ENCODE measurements around the gene PER3.

PER3 gene

GRCh38 chr1:7795406-7795805 lies 11.3 kb downstream of the PER3 start:
- Mint-ChIP-seq H3K9me3 (peaks cover 3% of the 10 kb centered on the region), H3K27me3 (no peaks in the 10 kb centered on the region), H3K4me3 (no peak overlapping the region), H3K36me3 (peaks cover 18% of the 10 kb centered on the region), H3K4me1 (no peaks in the 10 kb centered on the region), H3K27ac (peak overlapping the region; percentile 52)

GRCh38 chr1:7805460-7805859 lies 21.4 kb downstream of the PER3 start:
- no peak overlapping the region for H3K27ac Mint-ChIP-seq
- peaks cover 7% of the 10 kb centered on the region for H3K36me3 Mint-ChIP-seq

GRCh38 chr1:7808253-7808844 lies 24.3 kb downstream of the PER3 start:
- Mint-ChIP-seq H3K9me3 (peaks cover 5% of the 10 kb centered on the region), H3K27ac (no peak overlapping the region), H3K4me3 (no peak overlapping the region), H3K4me1 (no peaks in the 10 kb centered on the region), H3K36me3 (peaks cover 20% of the 10 kb centered on the region), H3K27me3 (no peaks in the 10 kb centered on the region)

More at GRCh38 chr1:7805460-7805859, 21.4 kb downstream of the PER3 start:
- Mint-ChIP-seq H3K27me3 (no peaks in the 10 kb centered on the region), H3K9me3 (no peaks in the 10 kb centered on the region), H3K4me3 (no peak overlapping the region), H3K4me1 (no peaks in the 10 kb centered on the region)

- Mint-ChIP-seq H3K27me3 (no peaks in the 10 kb centered on the region), H3K4me1 (no peaks in the 10 kb centered on the region), H3K4me3 (no peak overlapping the region), H3K27ac (no peak overlapping the region), H3K36me3 (peaks cover 29% of the 10 kb centered on the region), H3K9me3 (peaks cover 15% of the 10 kb centered on the region)
Observed at GRCh38 chr1:7809742-7810141, 25.7 kb downstream of the PER3 start.

- H3K9me3 Mint-ChIP-seq: peaks cover 15% of the 10 kb centered on the region
- no peak overlapping the region for H3K27ac Mint-ChIP-seq
- no peaks in the 10 kb centered on the region for H3K27me3 Mint-ChIP-seq
- no peaks in the 10 kb centered on the region for H3K4me1 Mint-ChIP-seq
- H3K4me3 Mint-ChIP-seq: no peak overlapping the region
- H3K36me3 Mint-ChIP-seq: peaks cover 26% of the 10 kb centered on the region
Observed at GRCh38 chr1:7810395-7810794, 26.3 kb downstream of the PER3 start.

- Mint-ChIP-seq H3K36me3 (peaks cover 26% of the 10 kb centered on the region), H3K27me3 (no peaks in the 10 kb centered on the region), H3K9me3 (peaks cover 15% of the 10 kb centered on the region), H3K27ac (no peak overlapping the region), H3K4me1 (no peaks in the 10 kb centered on the region), H3K4me3 (no peak overlapping the region)
Observed at GRCh38 chr1:7811476-7811875, 27.4 kb downstream of the PER3 start.

GRCh38 chr1:7813677-7814373 lies 29.7 kb downstream of the PER3 start:
- Mint-ChIP-seq H3K27ac (no peak overlapping the region), H3K4me1 (no peaks in the 10 kb centered on the region), H3K9me3 (peaks cover 15% of the 10 kb centered on the region), H3K36me3 (peaks cover 26% of the 10 kb centered on the region), H3K4me3 (no peak overlapping the region), H3K27me3 (no peaks in the 10 kb centered on the region)

- H3K27me3 Mint-ChIP-seq: no peaks in the 10 kb centered on the region
- H3K4me3 Mint-ChIP-seq: no peak overlapping the region
- H3K4me1 Mint-ChIP-seq: peaks cover 1% of the 10 kb centered on the region
- H3K9me3 Mint-ChIP-seq: no peaks in the 10 kb centered on the region
- H3K36me3 Mint-ChIP-seq: peaks cover 25% of the 10 kb centered on the region
- no peak overlapping the region for H3K27ac Mint-ChIP-seq
Observed at GRCh38 chr1:7821282-7821681, 37.2 kb downstream of the PER3 start.

- no peak overlapping the region for H3K27ac Mint-ChIP-seq
- no peak overlapping the region for H3K4me3 Mint-ChIP-seq
- no peaks in the 10 kb centered on the region for H3K27me3 Mint-ChIP-seq
- peaks cover 23% of the 10 kb centered on the region for H3K36me3 Mint-ChIP-seq
- no peaks in the 10 kb centered on the region for H3K9me3 Mint-ChIP-seq
- H3K4me1 Mint-ChIP-seq: peaks cover 4% of the 10 kb centered on the region
Observed at GRCh38 chr1:7824701-7825100, 40.6 kb downstream of the PER3 start.

- no peaks in the 10 kb centered on the region for H3K9me3 Mint-ChIP-seq
- H3K27me3 Mint-ChIP-seq: no peaks in the 10 kb centered on the region
- H3K27ac Mint-ChIP-seq: no peak overlapping the region
- H3K36me3 Mint-ChIP-seq: peaks cover 16% of the 10 kb centered on the region
- H3K4me3 Mint-ChIP-seq: peak overlapping the region; percentile 93
- peaks cover 4% of the 10 kb centered on the region for H3K4me1 Mint-ChIP-seq
Observed at GRCh38 chr1:7826363-7826762, 42.3 kb downstream of the PER3 start.

GRCh38 chr1:7827126-7827955 lies 43.2 kb downstream of the PER3 start:
- peak overlapping the region; percentile 93 for H3K27ac Mint-ChIP-seq
- no peaks in the 10 kb centered on the region for H3K9me3 Mint-ChIP-seq
- H3K36me3 Mint-ChIP-seq: peaks cover 11% of the 10 kb centered on the region
- H3K4me1 Mint-ChIP-seq: peaks cover 4% of the 10 kb centered on the region
- H3K27me3 Mint-ChIP-seq: no peaks in the 10 kb centered on the region
- H3K4me3 Mint-ChIP-seq: peak overlapping the region; percentile 93

GRCh38 chr1:7831458-7831857 lies 47.4 kb downstream of the PER3 start:
- no peak overlapping the region for H3K27ac Mint-ChIP-seq
- H3K27me3 Mint-ChIP-seq: no peaks in the 10 kb centered on the region
- H3K36me3 Mint-ChIP-seq: peaks cover 15% of the 10 kb centered on the region
- H3K9me3 Mint-ChIP-seq: no peaks in the 10 kb centered on the region
- H3K4me3 Mint-ChIP-seq: no peak overlapping the region
- H3K4me1 Mint-ChIP-seq: peaks cover under 1% of the 10 kb centered on the region

GRCh38 chr1:7833035-7833434 lies 48.9 kb downstream of the PER3 start:
- no peaks in the 10 kb centered on the region for H3K9me3 Mint-ChIP-seq
- no peak overlapping the region for H3K27ac Mint-ChIP-seq
- H3K4me3 Mint-ChIP-seq: no peak overlapping the region
- no peaks in the 10 kb centered on the region for H3K27me3 Mint-ChIP-seq
- no peaks in the 10 kb centered on the region for H3K4me1 Mint-ChIP-seq
- H3K36me3 Mint-ChIP-seq: peaks cover 24% of the 10 kb centered on the region

- no peak overlapping the region for H3K4me3 Mint-ChIP-seq
- H3K9me3 Mint-ChIP-seq: peaks cover 6% of the 10 kb centered on the region
- peaks cover 47% of the 10 kb centered on the region for H3K36me3 Mint-ChIP-seq
- no peak overlapping the region for H3K27ac Mint-ChIP-seq
- no peaks in the 10 kb centered on the region for H3K4me1 Mint-ChIP-seq
- no peaks in the 10 kb centered on the region for H3K27me3 Mint-ChIP-seq
Observed at GRCh38 chr1:7838714-7839113, 54.6 kb downstream of the PER3 start.

- H3K9me3 Mint-ChIP-seq: peaks cover 6% of the 10 kb centered on the region
Observed at GRCh38 chr1:7839526-7839925, 55.4 kb downstream of the PER3 start.

GRCh38 chr1:7842517-7842916 lies 58.4 kb downstream of the PER3 start:
- H3K9me3 Mint-ChIP-seq: peaks cover 6% of the 10 kb centered on the region
- H3K4me1 Mint-ChIP-seq: no peaks in the 10 kb centered on the region
- no peak overlapping the region for H3K27ac Mint-ChIP-seq
- H3K36me3 Mint-ChIP-seq: peaks cover 31% of the 10 kb centered on the region
- H3K27me3 Mint-ChIP-seq: no peaks in the 10 kb centered on the region
- H3K4me3 Mint-ChIP-seq: no peak overlapping the region

More at GRCh38 chr1:7839526-7839925, 55.4 kb downstream of the PER3 start:
- Mint-ChIP-seq H3K4me3 (no peak overlapping the region), H3K27me3 (no peaks in the 10 kb centered on the region), H3K36me3 (peaks cover 47% of the 10 kb centered on the region), H3K27ac (no peak overlapping the region), H3K4me1 (no peaks in the 10 kb centered on the region)

Data from activated naive CD4-positive, alpha-beta T cell treated with anti-CD3 and anti-CD28 coated beads, Interleukin-2, amount 50 U/mL, for 24 hours (primary cell).